Lower leg skin (tissue), 4 donors: ENCODE data around the gene PHF21A. TPM values are rescaled to one million over a fixed set of nuclear protein-coding genes. Genes with fewer than 3 reads are reported as not detected.
A peak's percentile ranks its signal among the peaks of the same experiment; 100 is the strongest.

Experiments used
- DNase-seq, 2 donors: peaks; one replicate each; pipeline ENCODE4 v3.0.0-alpha.2; 2019; ENCODE audit warnings: low spot score in 2 of 2
- H3K4me3 ChIP-seq: fragments of 200-600 bp; sonication (generic); 2 replicates; pipeline ENCODE4 v1.5.1; 2017; ENCODE audit warnings: mild to moderate bottlenecking, low read depth; ENCODE audit not compliant: poor library complexity, severe bottlenecking
- CTCF ChIP-seq, 3 donors: fragments of 450-650 bp; IDR thresholded peaks; one replicate each; pipeline ENCODE4 v1.5.1; 2016; ENCODE audit warnings: antibody characterized with exemption in 3 of 3, mild to moderate bottlenecking in 3 of 3, moderate library complexity in 2 of 3
- POLR2A ChIP-seq, 2 donors: fragments of 450-650 bp; IDR thresholded peaks; one replicate each; pipeline ENCODE4 v1.6.1; 2016 to 2017; ENCODE audit warnings: antibody characterized with exemption in 2 of 2, mild to moderate bottlenecking in 1 of 2, moderate library complexity in 1 of 2
- WGBS, 2 donors: methylation state at CpG; one replicate each; pipeline ENCODE4 v1.1.5; 2018; 5-methylcytosine and 5-hydroxymethylcytosine counted together
- intact Hi-C: fragments of 100-400 bp; cut with DNase I; formaldehyde crosslinking; loops from one replicate; pipeline ENCODE4 v1.15.0; 2023; ENCODE audit warnings: low total_unique reads
- total RNA-seq, 4 donors: library from RNA; depleted of rRNA; stranded (reverse); fragments of >200 nt; gene quantifications; one replicate each; pipeline ENCODE4 v1.1.0, GENCODE V29; 2016

Gene PHF21A
- total RNA-seq, 4 donors from 2014 or later = 16.4 to 52.4 (median 31.5) TPM

GRCh38 chr11:46112961-46113607 lies 8.2 kb downstream of the PHF21A start:
- DNase-seq = peak in 1 of 2 donors; percentile 30
- 72 to 75% methylated on average over 9 of the region's 9 CpGs for WGBS, 2 donors
- no peak overlapping the region for H3K4me3 ChIP-seq
- intact Hi-C loops = no loop called here
- TF ChIP-seq POLR2A (IDR thresholded peaks at IDR 0.05) (no peak), CTCF (IDR thresholded peaks at IDR 0.05) (no peak)

- 87 to 94% methylated on average over 2 of the region's 2 CpGs for WGBS, 2 donors
- TF ChIP-seq CTCF (IDR thresholded peaks at IDR 0.05) (no peak), POLR2A (IDR thresholded peaks at IDR 0.05) (no peak)
- H3K4me3 ChIP-seq = no peak overlapping the region
- no peak for DNase-seq
- intact Hi-C loops = no loop called here
Measured at GRCh38 chr11:46108751-46109150, 12.5 kb downstream of the PHF21A start.

GRCh38 chr11:46107780-46108179 lies 13.5 kb downstream of the PHF21A start:
- 87 to 93% methylated on average over 2 of the region's 2 CpGs for WGBS, 2 donors
- H3K4me3 ChIP-seq = no peak overlapping the region
- intact Hi-C loops = no loop called here
- no peak for DNase-seq
- TF ChIP-seq CTCF (IDR thresholded peaks at IDR 0.05) (no peak), POLR2A (IDR thresholded peaks at IDR 0.05) (no peak)

- intact Hi-C loops = no loop called here
- WGBS, 2 donors = 78 to 84% methylated on average over 4 of the region's 4 CpGs
- no peak for DNase-seq
- H3K4me3 ChIP-seq = no peak overlapping the region
- TF ChIP-seq CTCF (IDR thresholded peaks at IDR 0.05) (no peak), POLR2A (IDR thresholded peaks at IDR 0.05) (no peak)
Measured at GRCh38 chr11:46107408-46107718, 13.9 kb downstream of the PHF21A start.

GRCh38 chr11:46106530-46107407 lies 14.5 kb downstream of the PHF21A start:
- no peak for DNase-seq
- TF ChIP-seq CTCF (IDR thresholded peaks at IDR 0.05) (no peak), POLR2A (IDR thresholded peaks at IDR 0.05) (no peak)
- WGBS, 2 donors = 53 to 57% methylated on average over 5 of the region's 5 CpGs
- intact Hi-C loops = no loop called here
- no peak overlapping the region for H3K4me3 ChIP-seq
